Measurements from ENCODE around the gene SMCO4.

GRCh38 chr11:93524173-93524536 lies 19.0 kb downstream of the SMCO4 start:
- TF ChIP-seq CTCF (IDR thresholded peaks at IDR 0.05; ENCODE audit: low read length) (no peak), EZH2 (IDR thresholded peaks at IDR 0.05; ENCODE audit: borderline replicate concordance, low read length) (no peak)

Data from OCI-LY1 (cell line).